C4-2B (cell line): Measurements from ENCODE around the gene MCU.

ENCODE experiments used
- ZFX ChIP-seq: fragments of 450-650 bp; IDR thresholded peaks from 2 replicates; pipeline ENCODE4 v1.6.1; 2017
- TF ChIP-seq, protein P1 (sequence below): fragments of 450-650 bp; conservative IDR thresholded peaks from 2 replicates; pipeline ENCODE4 v1.5.1; 2017; ENCODE audit warnings: mild to moderate bottlenecking

DNA sequence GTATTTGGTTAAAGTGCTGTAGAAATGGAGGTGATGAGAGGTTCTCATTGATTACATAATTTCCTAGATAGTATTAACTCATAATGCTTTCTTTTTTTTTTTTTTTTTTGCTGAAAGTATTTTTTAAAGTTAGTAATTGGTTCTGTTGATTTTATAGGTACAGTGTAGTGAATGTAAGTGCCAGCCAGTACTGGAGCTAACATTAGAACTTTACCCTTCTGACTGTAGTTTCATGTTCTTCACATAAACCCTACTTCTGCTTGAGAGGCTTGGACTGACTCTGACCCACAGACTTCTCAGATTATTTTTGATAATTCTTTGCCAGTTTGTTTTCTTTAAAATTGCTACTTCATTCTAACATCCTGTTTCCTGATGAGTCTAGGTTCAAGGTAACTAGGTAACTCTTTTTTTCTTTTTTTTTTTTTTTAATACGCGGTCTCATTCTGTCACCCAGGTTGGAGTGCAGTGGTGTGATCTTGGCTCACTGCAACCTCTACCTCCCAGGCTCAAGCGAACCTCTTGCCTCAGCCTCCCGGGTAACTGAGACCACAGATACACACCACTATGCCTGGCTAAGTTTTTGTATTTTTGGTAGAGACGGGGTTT is 109.4 kb downstream of the MCU start:
- TF ChIP-seq, protein P1, sequence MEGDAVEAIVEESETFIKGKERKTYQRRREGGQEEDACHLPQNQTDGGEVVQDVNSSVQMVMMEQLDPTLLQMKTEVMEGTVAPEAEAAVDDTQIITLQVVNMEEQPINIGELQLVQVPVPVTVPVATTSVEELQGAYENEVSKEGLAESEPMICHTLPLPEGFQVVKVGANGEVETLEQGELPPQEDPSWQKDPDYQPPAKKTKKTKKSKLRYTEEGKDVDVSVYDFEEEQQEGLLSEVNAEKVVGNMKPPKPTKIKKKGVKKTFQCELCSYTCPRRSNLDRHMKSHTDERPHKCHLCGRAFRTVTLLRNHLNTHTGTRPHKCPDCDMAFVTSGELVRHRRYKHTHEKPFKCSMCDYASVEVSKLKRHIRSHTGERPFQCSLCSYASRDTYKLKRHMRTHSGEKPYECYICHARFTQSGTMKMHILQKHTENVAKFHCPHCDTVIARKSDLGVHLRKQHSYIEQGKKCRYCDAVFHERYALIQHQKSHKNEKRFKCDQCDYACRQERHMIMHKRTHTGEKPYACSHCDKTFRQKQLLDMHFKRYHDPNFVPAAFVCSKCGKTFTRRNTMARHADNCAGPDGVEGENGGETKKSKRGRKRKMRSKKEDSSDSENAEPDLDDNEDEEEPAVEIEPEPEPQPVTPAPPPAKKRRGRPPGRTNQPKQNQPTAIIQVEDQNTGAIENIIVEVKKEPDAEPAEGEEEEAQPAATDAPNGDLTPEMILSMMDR, result no peak
- TF ChIP-seq ZFX, result no peak
